CD4-positive, alpha-beta memory T cell (primary cell): ENCODE results near the gene CCNDBP1. TPM values are rescaled to one million over a fixed set of nuclear protein-coding genes. Genes with fewer than 3 reads are reported as not detected.
"Not testable (repeated sequence)": the region's sequence is repeated elsewhere in the genome, so short reads cannot be mapped to it uniquely, and the experiment has no call there.

Experiments used
- CTCF ChIA-PET: fragments of 350-600 bp; sonication (Branson Sonifier 250); formaldehyde crosslinking; loops from one replicate; lab custom pipeline; 2021; ENCODE audit warnings: inconsistent platforms; ENCODE audit not compliant: partially characterized antibody; lab: Charles Lee
- POLR2A ChIA-PET: fragments of 350-600 bp; sonication (Branson Sonifier 250); formaldehyde crosslinking; loops from one replicate; lab custom pipeline; 2021; ENCODE audit not compliant: partially characterized antibody; lab: Charles Lee
- DNase-seq, 5 donors: peaks; one replicate each; pipeline versions ENCODE4 v3.0.0 to v3.0.0-alpha.2; 2020 to 2022; ENCODE audit warnings: mixed read lengths in 1 of 5
- H3K27ac ChIP-seq: one replicate; pipeline ENCODE4 v1.7.0; 2013; ENCODE audit warnings: low read depth, low read length
- H3K27me3 ChIP-seq: 2 replicates; pipeline ENCODE4 v1.7.0; 2013; ENCODE audit warnings: mild to moderate bottlenecking, low read length, moderate library complexity; ENCODE audit not compliant: insufficient read depth
- H3K36me3 ChIP-seq: 2 replicates; pipeline ENCODE4 v1.7.0; 2013; ENCODE audit warnings: mild to moderate bottlenecking, low read length, moderate library complexity; ENCODE audit not compliant: insufficient read depth
- H3K4me1 ChIP-seq: 2 replicates; pipeline ENCODE4 v1.7.0; 2013; ENCODE audit warnings: mild to moderate bottlenecking, low read length, moderate library complexity; ENCODE audit not compliant: insufficient read depth
- H3K4me3 ChIP-seq, 2 donors: one replicate each; pipeline ENCODE4 v1.7.0; 2013; ENCODE audit warnings: low read length in 2 of 2, mild to moderate bottlenecking in 1 of 2
- H3K9me3 ChIP-seq, 2 donors: one replicate each; pipeline ENCODE4 v1.7.0; 2013; ENCODE audit warnings: low read length in 2 of 2, control low read depth in 1 of 2; ENCODE audit not compliant: control insufficient read depth in 1 of 2
- H3K27ac Mint-ChIP-seq, 7 donors: one replicate each; pipeline ENCODE4 v1.8.0; 2020 to 2021; ENCODE audit warnings: mixed read lengths in 7 of 7, mild to moderate bottlenecking in 6 of 7, inconsistent platforms in 3 of 7, moderate library complexity in 3 of 7
- H3K27me3 Mint-ChIP-seq, 2 donors: one replicate each; pipeline ENCODE4 v1.8.0; 2020 to 2021; ENCODE audit warnings: mixed read lengths in 2 of 2
- H3K36me3 Mint-ChIP-seq, 2 donors: one replicate each; pipeline ENCODE4 v1.8.0; 2020 to 2021; ENCODE audit warnings: mixed read lengths in 2 of 2, inconsistent platforms in 1 of 2, mild to moderate bottlenecking in 1 of 2
- H3K4me1 Mint-ChIP-seq, 4 donors: one replicate each; pipeline ENCODE4 v1.8.0; 2020 to 2021; ENCODE audit warnings: mixed read lengths in 4 of 4, mild to moderate bottlenecking in 1 of 4
- H3K4me3 Mint-ChIP-seq, 8 donors: one replicate each; pipeline ENCODE4 v1.8.0; 2020 to 2021; ENCODE audit warnings: mixed read lengths in 8 of 8, mild to moderate bottlenecking in 7 of 8, moderate library complexity in 6 of 8, inconsistent platforms in 3 of 8
- H3K9me3 Mint-ChIP-seq, 8 donors: one replicate each; pipeline ENCODE4 v1.8.0; 2020 to 2021; ENCODE audit warnings: mixed read lengths in 8 of 8, mild to moderate bottlenecking in 5 of 8, inconsistent platforms in 3 of 8, moderate library complexity in 1 of 8
- intact Hi-C: fragments of 100-400 bp; cut with micrococcal nuclease; formaldehyde crosslinking; loops from one replicate; pipeline ENCODE4 v1.15.1; 2023
- polyA plus RNA-seq, 2 donors: library from polyadenylated mRNA; unstranded; fragments of 300-500 nt; fragmentation: Illumina TruSeq; gene quantifications; one replicate each; pipeline ENCODE4 v1.2.3, GENCODE V29; 2021
- total RNA-seq, 2 experiments: library from RNA; stranded (reverse); gene quantifications; one replicate each; pipeline ENCODE4 v1.2.3, GENCODE V29; 2021

Gene CCNDBP1
- total and polyA plus RNA-seq, 4 experiments from 2014 or later, result 127 to 262 (median 156) TPM

DNA sequence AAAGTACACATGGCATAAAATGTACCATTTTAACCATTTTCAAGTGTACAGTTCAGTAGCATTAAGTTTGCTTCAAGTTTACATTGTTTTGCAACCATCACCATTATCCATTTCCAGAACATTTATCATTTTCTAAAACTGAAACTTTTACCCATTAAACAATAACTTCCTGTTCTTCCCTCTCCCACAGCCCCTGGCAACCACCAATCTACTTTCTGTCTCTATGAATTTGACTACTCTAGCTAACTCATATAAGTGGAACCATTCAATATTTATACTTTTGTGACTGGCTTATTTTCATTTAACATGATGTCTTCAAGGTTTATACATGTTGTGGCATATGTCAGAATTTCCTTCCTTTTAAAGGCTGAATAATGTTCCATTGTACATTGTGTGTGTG lies 31.9 kb upstream of the CCNDBP1 start:
- Mint-ChIP-seq H3K36me3 (peaks cover 26 to 30% of the 10 kb centered on the region in 2 donors), H3K9me3 (no peaks in the 10 kb centered on the region), H3K4me3 (no peak overlapping the region), H3K27me3 (no peaks in the 10 kb centered on the region), H3K27ac (no peak overlapping the region), H3K4me1 (peaks cover 7 to 16% (median 12%) of the 10 kb centered on the region in 4 donors)
- CTCF ChIA-PET, result no interaction called here
- Histone ChIP-seq H3K4me1 (peaks cover 28% of the 10 kb centered on the region), H3K4me3 (no peak overlapping the region), H3K9me3 (no peaks in the 10 kb centered on the region), H3K27ac (no peak overlapping the region), H3K27me3 (no peaks in the 10 kb centered on the region), H3K36me3 (peaks cover 21% of the 10 kb centered on the region)
- no peak for DNase-seq
- intact Hi-C loops, result loop anchor here (5.0 kb wide), 1 partner anchor 46 kb away; the partner anchor contains the start of gene UBR1
- POLR2A ChIA-PET, result no interaction called here

DNA sequence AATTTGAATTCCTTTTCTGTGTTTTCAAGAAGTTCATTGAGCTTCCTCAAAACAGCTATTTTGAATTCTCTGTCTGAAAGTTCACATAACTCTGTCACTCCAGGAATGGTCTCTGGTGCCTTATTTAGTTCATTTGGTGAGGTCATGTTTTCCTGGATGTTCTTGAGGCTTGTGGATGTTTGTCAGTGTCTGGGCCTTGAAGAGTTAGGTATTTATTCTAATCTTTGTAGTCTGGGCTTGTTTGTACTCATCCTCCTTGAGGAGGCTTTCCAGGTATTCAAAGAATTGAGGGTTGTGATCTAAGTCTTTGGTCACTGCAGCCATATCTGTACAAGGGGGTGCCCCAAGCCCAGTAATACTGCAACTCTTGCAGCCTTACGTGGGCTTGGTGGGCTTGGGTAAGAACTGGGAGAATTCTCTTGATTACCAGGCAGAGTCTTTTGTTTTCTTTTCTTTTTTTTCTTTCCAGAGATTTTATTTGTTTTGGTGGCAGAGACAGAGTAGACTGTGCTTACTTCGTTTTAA lies 19.3 kb upstream of the CCNDBP1 start:
- Histone ChIP-seq H3K9me3 (no peaks in the 10 kb centered on the region), H3K4me3 (no peak overlapping the region), H3K4me1 (no peaks in the 10 kb centered on the region), H3K27me3 (no peaks in the 10 kb centered on the region), H3K27ac (no peak overlapping the region), H3K36me3 (peaks cover 13% of the 10 kb centered on the region)
- DNase-seq, result no peak
- peaks cover 40 to 42% of the 10 kb centered on the region in 2 donors for H3K36me3 Mint-ChIP-seq
- H3K27ac Mint-ChIP-seq, result peak overlapping the region in 1 of 7 donors; percentile 79
- ChIA-PET POLR2A (interaction anchor here (0.6 kb wide), 1 partner anchor 9 kb away, joined by 3 read pairs; no protein-coding TSS in a partner anchor), CTCF (no interaction called here)
- peaks cover 0 to 3% (median 1%) of the 10 kb centered on the region in 8 donors for H3K9me3 Mint-ChIP-seq
- no peaks in the 10 kb centered on the region for H3K4me1 Mint-ChIP-seq
- H3K27me3 Mint-ChIP-seq, result no peaks in the 10 kb centered on the region
- intact Hi-C loops, result no loop called here
- H3K4me3 Mint-ChIP-seq, result no peak overlapping the region

DNA sequence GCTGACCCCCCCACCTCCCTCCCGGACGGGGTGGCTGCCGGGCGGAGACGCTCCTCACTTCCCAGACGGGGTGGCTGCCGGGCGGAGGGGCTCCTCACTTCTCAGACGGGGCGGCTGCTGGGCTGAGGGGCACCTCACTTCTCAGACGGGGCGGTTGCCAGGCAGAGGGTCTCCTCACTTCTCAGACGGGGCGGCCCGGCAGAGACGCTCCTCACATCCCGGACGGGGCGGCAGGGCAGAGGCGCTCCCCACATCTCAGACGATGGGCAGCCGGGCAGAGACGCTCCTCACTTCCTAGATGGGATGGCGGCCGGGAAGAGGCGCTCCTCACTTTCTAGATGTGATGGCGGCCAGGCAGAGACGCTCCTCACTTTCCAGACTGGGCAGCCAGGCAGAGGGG lies 17.9 kb upstream of the CCNDBP1 start:
- peaks cover 37 to 47% of the 10 kb centered on the region in 2 donors for H3K36me3 Mint-ChIP-seq
- H3K4me3 ChIP-seq, H3K27me3 Mint-ChIP-seq, H3K27ac ChIP-seq, H3K4me1 ChIP-seq, H3K27me3 ChIP-seq, intact Hi-C loops, POLR2A ChIA-PET, CTCF ChIA-PET, H3K4me3 Mint-ChIP-seq, DNase-seq, H3K27ac Mint-ChIP-seq, H3K4me1 Mint-ChIP-seq, H3K9me3 ChIP-seq, H3K9me3 Mint-ChIP-seq: not testable (repeated sequence)
- peaks cover 13% of the 10 kb centered on the region for H3K36me3 ChIP-seq

DNA sequence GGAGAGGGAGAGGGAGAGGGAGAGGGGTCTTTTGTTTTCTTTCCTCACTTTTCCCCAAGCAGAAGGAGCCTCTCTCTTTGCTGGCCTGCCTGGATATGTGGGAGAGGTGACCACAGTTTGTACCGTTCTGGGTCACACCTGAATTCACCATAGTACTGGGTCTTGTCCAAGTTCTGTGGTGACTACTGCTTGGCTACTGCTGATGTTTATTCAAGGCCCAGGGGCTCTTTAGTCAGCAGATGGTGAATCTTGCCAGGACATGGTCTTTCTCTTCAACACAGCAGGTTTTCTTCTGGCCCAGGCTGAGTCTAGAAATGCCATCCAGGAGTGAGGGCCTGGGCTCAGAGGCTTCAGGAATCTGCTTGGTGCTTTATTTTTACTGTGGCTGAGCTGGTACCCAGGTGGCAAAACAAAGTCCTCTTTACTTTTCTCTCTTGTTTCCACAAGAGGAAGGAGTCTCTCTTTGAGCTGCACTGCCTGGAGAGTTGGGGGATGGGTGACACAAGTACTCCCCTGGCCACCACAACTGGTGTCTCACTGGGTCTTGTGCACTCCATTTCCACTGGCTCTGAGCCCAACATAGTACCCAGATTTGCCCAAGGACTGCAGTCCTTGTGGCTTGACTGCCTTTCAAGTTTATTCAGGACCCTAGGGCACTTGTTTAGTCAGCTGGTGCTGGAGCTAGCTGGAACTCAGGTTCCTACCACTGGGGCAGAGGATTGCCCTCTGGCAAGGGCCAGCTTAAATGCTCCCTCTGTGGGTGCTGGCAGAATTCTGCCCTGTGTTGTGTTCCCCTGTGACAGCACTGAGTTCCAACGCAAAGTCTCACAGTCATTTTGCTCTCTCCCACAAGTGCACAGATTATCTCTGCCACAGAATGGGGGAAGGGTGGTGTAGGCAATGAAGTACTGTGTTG lies 16.8 kb upstream of the CCNDBP1 start:
- peaks cover 41 to 53% of the 10 kb centered on the region in 2 donors for H3K36me3 Mint-ChIP-seq
- no peak overlapping the region for H3K27ac ChIP-seq

DNA sequence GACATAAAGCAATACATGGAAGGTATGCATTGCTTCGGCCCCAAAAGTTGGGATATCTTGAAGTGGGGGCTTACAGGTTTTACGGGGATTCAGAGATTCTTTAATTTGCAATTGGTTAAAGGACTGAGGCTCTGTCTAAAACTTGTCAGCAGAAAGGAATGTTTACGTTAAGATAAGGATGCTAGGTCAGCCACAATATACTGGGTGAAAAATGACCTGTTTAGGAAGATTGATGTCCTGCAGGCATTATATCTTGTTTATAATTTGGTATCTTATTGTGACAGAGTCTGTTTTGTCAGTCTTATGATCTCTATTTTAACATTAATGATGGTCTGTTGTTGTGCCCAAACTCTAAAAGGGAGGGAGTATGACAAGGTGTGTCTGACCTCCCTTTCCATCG lies 15.3 kb upstream of the CCNDBP1 start:
- no peaks in the 10 kb centered on the region for H3K27me3 ChIP-seq
- no peak overlapping the region for H3K27ac Mint-ChIP-seq
- H3K4me3 ChIP-seq, result no peak overlapping the region
- no peaks in the 10 kb centered on the region for H3K4me1 ChIP-seq
- CTCF ChIA-PET, result no interaction called here
- H3K9me3 Mint-ChIP-seq, result peaks cover 0 to 7% (median 5%) of the 10 kb centered on the region in 8 donors
- H3K4me3 Mint-ChIP-seq, result no peak overlapping the region
- H3K27ac ChIP-seq, result no peak overlapping the region
- no peaks in the 10 kb centered on the region for H3K9me3 ChIP-seq
- POLR2A ChIA-PET, result no interaction called here
- H3K36me3 Mint-ChIP-seq, result peaks cover 38 to 59% of the 10 kb centered on the region in 2 donors
- H3K36me3 ChIP-seq, result peaks cover 13% of the 10 kb centered on the region
- no peaks in the 10 kb centered on the region for H3K4me1 Mint-ChIP-seq
- intact Hi-C loops, result no loop called here
- H3K27me3 Mint-ChIP-seq, result no peaks in the 10 kb centered on the region
- no peak for DNase-seq

More for the DNA sequence above, 16.8 kb upstream of the CCNDBP1 start:
- Histone ChIP-seq H3K4me1 (no peaks in the 10 kb centered on the region), H3K27me3 (no peaks in the 10 kb centered on the region), H3K36me3 (peaks cover 13% of the 10 kb centered on the region), H3K9me3 (no peaks in the 10 kb centered on the region), H3K4me3 (no peak overlapping the region)
- POLR2A ChIA-PET, result no interaction called here
- Mint-ChIP-seq H3K27ac (peak overlapping the region in 3 of 7 donors; percentile 7 to 24 (median 19)), H3K27me3 (no peaks in the 10 kb centered on the region), H3K4me3 (no peak overlapping the region), H3K9me3 (peaks cover 0 to 6% (median 5%) of the 10 kb centered on the region in 8 donors), H3K4me1 (no peaks in the 10 kb centered on the region)
- no peak for DNase-seq
- intact Hi-C loops, result no loop called here
- CTCF ChIA-PET, result interaction anchor here (1.0 kb wide), 1 partner anchor 36 kb away, joined by 3 read pairs; no protein-coding TSS in a partner anchor

DNA sequence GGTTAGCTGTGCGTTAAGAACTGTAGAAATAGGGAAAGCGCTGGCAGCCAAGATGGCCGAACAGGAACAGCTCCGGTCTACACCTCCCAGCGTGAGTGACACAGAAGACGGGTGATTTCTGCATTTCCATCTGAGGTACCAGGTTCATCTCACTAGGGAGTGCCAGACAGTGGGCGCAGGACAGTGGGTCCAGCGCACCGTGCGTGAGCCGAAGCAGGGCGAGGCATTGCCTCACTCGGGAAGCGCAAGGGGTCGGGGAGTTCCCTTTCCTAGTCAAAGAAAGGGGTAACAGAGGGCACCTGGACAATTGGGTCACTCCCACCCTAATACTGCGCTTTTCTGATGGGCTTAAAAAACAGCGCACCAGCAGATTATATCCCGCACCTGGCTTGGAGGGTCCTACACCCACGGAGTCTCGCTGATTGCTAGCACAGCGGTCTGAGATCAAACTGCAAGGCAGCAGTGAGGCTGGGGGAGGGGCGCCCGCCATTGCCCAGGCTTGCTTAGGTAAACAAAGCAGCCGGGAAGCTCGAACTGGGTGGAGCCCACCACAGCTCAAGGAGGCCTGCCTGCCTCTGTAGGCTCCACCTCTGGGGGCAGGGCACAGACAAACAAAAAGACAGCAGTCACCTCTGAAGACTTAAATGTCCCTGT lies 9.4 kb upstream of the CCNDBP1 start:
- H3K9me3 Mint-ChIP-seq, H3K27me3 ChIP-seq, intact Hi-C loops, H3K4me3 Mint-ChIP-seq, H3K4me3 ChIP-seq, H3K27ac ChIP-seq, DNase-seq, H3K27ac Mint-ChIP-seq, H3K4me1 ChIP-seq, H3K36me3 ChIP-seq, H3K27me3 Mint-ChIP-seq, CTCF ChIA-PET, H3K4me1 Mint-ChIP-seq, H3K9me3 ChIP-seq: not testable (repeated sequence)
- POLR2A ChIA-PET, result interaction anchor here (1.3 to 1.6 kb wide), 2 partner anchors 8 to 10 kb away, joined by 5 read pairs; partner anchors contain the start of gene CCNDBP1
- H3K36me3 Mint-ChIP-seq, result peaks cover 27 to 33% of the 10 kb centered on the region in 2 donors

DNA sequence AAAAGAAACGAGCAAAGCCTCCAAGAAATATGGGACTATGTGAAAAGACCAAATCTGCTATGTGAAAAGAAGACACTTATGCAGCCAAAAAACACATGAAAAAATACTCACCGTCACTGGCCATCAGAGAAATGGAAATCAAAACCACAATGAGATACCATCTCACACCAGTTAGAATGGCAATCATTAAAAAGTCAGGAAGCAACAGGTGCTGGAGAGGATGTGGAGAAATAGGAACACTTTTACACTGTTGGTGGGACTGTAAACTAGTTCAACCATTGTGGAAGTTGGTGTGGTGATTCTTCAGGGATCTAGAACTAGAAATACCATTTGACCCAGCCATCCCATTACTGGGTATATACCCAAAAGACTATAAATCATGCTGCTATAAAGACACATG lies 8.1 kb upstream of the CCNDBP1 start:
- DNase-seq, intact Hi-C loops, H3K4me3 ChIP-seq, H3K27ac ChIP-seq, H3K27me3 ChIP-seq, H3K9me3 Mint-ChIP-seq, H3K27me3 Mint-ChIP-seq, H3K4me3 Mint-ChIP-seq, H3K36me3 ChIP-seq, H3K9me3 ChIP-seq, H3K4me1 Mint-ChIP-seq, CTCF ChIA-PET, POLR2A ChIA-PET, H3K4me1 ChIP-seq: not testable (repeated sequence)
- Mint-ChIP-seq H3K36me3 (peaks cover 30 to 31% of the 10 kb centered on the region in 2 donors), H3K27ac (peak overlapping the region in 1 of 7 donors; percentile 55)
